GM12874 (cell line): ENCODE data around the gene SMIM35.

Experiments
- TF ChIP-seq, protein P1 (sequence below): IDR thresholded peaks from 2 replicates; pipeline ENCODE4 v1.5.1; 2011; ENCODE audit warnings: low read depth, mild to moderate bottlenecking, control low read depth, low read length, moderate library complexity; ENCODE audit not compliant: insufficient read depth

Gene SMIM35

DNA sequence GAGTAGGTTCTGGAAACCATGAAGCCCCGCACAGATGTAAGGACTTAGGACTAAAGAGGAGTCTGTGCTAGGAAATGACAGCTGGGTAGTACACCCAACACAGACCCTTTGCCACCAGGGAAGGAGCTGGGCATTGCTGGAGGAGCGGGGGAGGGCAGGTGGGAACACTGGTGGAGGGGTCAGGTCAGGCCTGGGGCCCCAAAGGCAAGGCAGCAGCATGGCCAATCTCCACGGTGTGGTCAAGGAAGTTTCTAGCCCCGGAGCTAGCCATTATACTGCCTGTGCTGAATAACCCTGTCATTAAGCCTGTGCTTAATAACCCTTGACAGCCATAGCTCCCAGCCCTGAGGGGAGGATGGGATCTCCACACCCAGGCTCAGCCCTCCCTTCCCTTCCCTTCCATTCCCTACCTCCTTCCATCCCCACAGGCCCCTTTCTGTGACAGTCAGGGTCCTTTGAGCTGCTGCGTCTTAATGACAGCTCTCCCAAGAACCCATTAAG, 7.8 kb downstream of the SMIM35 start:
- TF ChIP-seq, protein P1, sequence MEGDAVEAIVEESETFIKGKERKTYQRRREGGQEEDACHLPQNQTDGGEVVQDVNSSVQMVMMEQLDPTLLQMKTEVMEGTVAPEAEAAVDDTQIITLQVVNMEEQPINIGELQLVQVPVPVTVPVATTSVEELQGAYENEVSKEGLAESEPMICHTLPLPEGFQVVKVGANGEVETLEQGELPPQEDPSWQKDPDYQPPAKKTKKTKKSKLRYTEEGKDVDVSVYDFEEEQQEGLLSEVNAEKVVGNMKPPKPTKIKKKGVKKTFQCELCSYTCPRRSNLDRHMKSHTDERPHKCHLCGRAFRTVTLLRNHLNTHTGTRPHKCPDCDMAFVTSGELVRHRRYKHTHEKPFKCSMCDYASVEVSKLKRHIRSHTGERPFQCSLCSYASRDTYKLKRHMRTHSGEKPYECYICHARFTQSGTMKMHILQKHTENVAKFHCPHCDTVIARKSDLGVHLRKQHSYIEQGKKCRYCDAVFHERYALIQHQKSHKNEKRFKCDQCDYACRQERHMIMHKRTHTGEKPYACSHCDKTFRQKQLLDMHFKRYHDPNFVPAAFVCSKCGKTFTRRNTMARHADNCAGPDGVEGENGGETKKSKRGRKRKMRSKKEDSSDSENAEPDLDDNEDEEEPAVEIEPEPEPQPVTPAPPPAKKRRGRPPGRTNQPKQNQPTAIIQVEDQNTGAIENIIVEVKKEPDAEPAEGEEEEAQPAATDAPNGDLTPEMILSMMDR: no peak

DNA sequence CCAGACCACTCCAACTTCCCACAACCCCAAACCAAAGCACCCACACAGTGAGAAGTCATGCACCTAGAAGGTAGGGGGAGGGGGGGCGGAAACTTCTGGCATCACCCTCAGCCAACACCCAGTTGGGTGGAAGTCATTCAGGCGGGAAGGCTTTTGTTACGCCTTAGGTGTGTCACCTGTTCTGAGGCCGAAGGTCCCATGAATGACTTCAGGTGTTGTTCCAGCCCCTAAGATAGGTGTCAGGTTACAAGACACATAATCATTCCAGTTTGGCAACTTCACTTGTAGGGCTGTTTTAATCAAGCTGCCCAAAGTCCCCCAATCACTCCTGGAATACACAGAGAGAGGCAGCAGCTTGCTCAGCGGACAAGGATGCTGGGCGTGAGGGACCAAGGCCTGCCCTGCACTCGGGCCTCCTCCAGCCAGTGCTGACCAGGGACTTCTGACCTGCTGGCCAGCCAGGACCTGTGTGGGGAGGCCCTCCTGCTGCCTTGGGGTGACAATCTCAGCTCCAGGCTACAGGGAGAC, 9.9 kb downstream of the SMIM35 start, which contains the start of gene TMPRSS4:
Gene TMPRSS4, plus strand, starts transcription at position 325 of the 528 bp plus-strand sequence. CDS start 225 bp downstream, outside the sequence.
- TF ChIP-seq, protein P1: no peak

DNA sequence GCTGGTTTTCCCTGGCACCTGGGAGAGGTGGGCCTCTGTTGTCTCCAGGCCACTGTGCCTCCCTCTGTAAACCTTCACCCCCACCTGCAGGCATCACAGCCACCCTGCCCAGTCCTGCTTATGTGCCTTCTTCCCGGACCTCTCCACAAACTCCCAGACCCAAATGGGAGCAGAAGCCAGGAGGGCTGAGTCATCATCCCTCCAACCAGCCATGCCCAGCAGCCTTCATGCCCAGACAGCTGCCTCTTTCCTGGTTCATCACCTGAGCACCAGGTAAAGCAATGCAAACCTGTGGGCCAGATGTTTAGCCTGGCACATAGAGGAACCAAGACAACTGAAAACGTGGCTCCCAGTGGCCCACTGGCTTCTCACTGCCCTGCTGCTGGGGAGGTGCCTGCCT, 12.0 kb downstream of the SMIM35 start:
- TF ChIP-seq, protein P1: no peak

DNA sequence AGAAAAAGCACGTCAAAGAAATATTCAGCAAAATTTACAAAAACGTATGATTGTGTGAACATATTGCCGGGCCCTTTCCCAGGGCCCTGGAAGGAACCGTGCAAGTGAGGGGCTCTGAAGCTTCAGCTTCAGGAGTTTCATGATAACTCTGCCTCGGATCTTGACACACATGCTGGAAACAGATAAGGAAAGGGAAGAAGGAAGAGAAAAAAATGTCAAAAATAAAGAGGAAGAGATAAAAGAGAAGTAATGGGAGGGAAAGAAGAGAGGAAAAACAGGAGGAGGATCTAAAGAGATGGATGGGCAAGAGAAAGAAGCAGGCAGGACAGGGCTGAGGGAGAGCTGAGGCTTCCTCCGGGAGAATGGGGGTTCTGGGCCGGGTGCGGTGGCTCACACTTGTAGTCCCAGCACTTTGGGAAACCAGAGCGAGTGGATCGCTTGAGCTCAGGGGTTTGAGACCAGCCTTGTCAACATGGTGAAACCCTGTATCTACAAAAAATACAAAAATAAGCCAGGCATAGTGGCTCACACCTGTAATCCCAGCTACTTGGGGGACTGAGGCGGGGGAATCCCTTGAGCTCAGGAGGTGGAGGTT, 12.6 kb downstream of the SMIM35 start:
- TF ChIP-seq, protein P1: no peak

DNA sequence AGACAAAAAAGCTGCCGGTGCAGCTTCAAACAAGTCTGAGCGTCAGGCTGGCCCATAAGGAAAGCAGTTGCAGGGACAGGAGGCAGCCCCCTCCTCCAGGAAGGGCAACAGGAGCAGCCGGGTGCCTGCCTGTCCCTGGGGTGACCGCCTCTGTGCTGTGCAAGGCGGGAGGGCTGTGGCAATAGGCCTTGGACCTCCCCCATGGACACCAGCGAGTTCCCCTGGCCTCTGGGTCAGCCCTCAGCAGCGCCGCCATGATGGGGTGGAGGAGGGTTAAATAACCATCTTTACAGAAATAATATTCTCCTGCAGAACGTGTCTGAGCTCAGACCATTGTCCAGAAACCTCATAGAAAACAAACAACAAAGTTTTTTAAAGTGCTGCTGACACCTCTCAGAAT, 13.2 kb downstream of the SMIM35 start:
- TF ChIP-seq, protein P1: no peak

DNA sequence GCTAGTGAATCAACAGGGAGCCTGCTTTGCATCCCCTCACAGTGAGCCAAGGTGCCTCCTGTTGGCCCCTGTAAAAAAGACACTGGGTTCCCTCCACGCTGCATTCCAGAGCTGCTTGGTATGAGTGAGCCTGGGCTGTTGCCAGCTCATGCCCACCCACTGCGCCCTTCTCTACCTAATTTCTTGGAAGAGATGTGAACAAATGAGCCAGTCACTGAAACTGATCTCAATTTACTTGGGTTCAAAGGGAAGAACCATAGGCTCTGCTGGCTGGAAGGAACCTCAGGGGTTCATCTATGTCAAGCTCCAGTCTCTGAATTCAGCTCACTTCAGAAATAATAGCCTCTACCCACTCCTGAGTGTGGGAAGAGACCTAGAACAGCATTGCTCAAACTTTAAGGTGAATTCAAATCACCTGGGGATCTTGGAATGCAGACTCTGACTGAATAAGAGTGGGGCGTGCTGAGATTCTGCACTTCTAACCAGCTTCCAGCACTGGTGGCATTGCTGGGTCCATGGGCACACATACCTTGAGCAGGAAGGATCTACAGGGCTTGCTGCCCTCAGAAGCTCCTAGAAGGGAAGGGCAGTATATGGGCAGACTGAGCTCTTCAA, 15.2 kb downstream of the SMIM35 start:
- TF ChIP-seq, protein P1: no peak

DNA sequence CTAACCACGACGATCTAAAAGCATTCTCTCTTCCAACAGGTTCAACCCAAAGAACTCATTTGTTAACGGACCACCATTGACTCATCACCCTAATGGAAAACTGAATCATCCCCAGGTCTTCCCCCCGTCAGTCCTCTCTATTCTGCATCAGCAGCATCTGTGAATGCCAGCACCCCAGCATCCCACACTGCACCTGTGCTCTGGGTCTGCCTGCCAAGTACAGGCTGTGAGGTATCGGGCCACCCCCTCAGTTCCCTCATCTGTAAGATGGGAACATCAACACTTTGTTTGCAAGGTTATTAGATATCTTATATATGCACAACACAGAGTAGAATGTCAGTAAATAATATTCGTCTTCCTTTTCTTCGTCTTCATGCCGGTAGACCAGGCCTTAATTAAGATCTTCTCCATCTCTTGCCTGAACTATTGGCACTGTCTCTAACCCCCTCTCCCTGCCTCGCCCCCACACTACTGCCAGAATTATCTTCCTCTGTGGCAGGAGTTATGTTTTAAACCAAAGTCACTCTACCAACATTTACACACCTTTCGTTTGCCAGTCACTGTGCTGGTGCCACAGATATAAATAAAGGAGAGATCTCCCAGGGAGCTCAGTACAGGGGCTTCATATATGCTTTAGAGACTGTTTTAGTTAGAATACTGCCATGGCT, 17.7 kb downstream of the SMIM35 start:
- TF ChIP-seq, protein P1: no peak
